IPS-15b (cell line): ENCODE results near the gene MDH1.
"Not testable (repeated sequence)": the region's sequence is repeated elsewhere in the genome, so short reads cannot be mapped to it uniquely, and the experiment has no call there.

Source experiments
- H3K27me3 ChIP-seq: one replicate; pipeline ENCODE4 v1.6.1; 2013; ENCODE audit warnings: low read length; ENCODE audit not compliant: control insufficient read depth, insufficient read depth
- H3K36me3 ChIP-seq: one replicate; pipeline ENCODE4 v1.6.1; 2013; ENCODE audit warnings: low read length; ENCODE audit not compliant: control insufficient read depth, insufficient read depth
- H3K4me1 ChIP-seq: one replicate; pipeline ENCODE4 v1.6.1; 2013; ENCODE audit warnings: mild to moderate bottlenecking, low read length; ENCODE audit not compliant: control insufficient read depth, insufficient read depth
- H3K4me3 ChIP-seq: one replicate; pipeline ENCODE4 v1.5.1; 2013; ENCODE audit warnings: low read depth, low read length
- H3K9ac ChIP-seq: one replicate; pipeline ENCODE4 v1.6.1; 2013; ENCODE audit warnings: low read depth, mild to moderate bottlenecking, low read length
- H3K9me3 ChIP-seq: one replicate; pipeline ENCODE4 v1.6.1; 2013; ENCODE audit warnings: mild to moderate bottlenecking, low read length; ENCODE audit not compliant: control insufficient read depth, insufficient read depth

MDH1 gene

GRCh38 chr2:63614983-63615945 lies 26.5 kb downstream of the MDH1 start:
- Histone ChIP-seq H3K4me1 (peaks cover 60% of the 10 kb centered on the region), H3K36me3 (no peaks in the 10 kb centered on the region), H3K27me3 (no peaks in the 10 kb centered on the region), H3K4me3 (peak overlapping the region; percentile 51), H3K9me3 (peaks cover 4% of the 10 kb centered on the region), H3K9ac (peak overlapping the region; percentile 61)

- Histone ChIP-seq H3K36me3 (no peaks in the 10 kb centered on the region), H3K27me3 (no peaks in the 10 kb centered on the region), H3K9ac (no peak overlapping the region), H3K9me3 (peaks cover under 1% of the 10 kb centered on the region), H3K4me3 (no peak overlapping the region), H3K4me1 (peaks cover 59% of the 10 kb centered on the region)
Measured at GRCh38 chr2:63617366-63617765, 28.6 kb downstream of the MDH1 start.

DNA sequence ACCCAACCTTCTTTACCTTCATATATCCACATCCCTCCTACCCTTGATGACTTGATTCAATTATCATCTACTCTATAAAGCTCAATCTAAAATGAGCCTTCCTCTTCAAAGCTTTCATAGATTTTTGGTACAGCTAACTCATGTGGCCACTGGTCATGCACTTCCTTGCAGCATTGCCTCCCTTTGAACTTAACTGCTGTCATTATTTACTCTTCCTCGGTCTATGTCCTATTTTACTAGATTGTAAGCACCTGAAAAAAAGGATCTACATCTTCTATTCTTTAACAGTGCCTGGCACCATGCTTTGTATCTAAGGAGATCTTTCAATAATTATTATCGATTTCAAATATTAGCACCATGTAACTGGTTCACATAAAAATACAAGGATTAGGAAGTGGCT lies 30.6 kb downstream of the MDH1 start:
- H3K9ac ChIP-seq: no peak overlapping the region
- H3K36me3 ChIP-seq: no peaks in the 10 kb centered on the region
- peaks cover 39% of the 10 kb centered on the region for H3K4me1 ChIP-seq
- H3K9me3 ChIP-seq: no peaks in the 10 kb centered on the region
- H3K4me3 ChIP-seq: no peak overlapping the region
- no peaks in the 10 kb centered on the region for H3K27me3 ChIP-seq

DNA sequence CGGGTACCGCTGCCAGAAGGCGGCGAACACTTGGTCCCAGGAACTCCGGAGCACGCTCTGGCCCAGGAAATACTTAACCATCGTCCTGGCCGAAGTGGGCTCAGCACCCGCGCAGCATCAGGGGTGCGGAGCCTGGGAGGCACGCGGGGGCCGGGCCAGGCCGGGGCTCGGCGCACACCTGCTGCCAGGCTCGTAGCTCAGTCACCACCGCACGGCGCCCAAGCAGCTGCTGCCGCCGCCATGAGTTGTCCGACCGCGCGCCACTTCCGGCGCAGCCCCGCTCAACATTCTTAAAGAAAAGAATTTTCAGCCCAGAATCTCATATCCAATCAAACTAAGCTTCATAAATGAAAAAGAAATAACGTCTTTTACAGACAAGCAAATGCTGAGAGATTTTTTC lies 34.0 kb downstream of the MDH1 start:
- H3K9me3 ChIP-seq: no peaks in the 10 kb centered on the region
- no peaks in the 10 kb centered on the region for H3K36me3 ChIP-seq
- peaks cover 7% of the 10 kb centered on the region for H3K4me1 ChIP-seq
- no peaks in the 10 kb centered on the region for H3K27me3 ChIP-seq
- no peak overlapping the region for H3K9ac ChIP-seq
- H3K4me3 ChIP-seq: no peak overlapping the region

- not testable (repeated sequence) for H3K9ac ChIP-seq, H3K4me3 ChIP-seq, H3K27me3 ChIP-seq, H3K9me3 ChIP-seq, H3K36me3 ChIP-seq, H3K4me1 ChIP-seq
Measured at GRCh38 chr2:63623763-63624162, 35.0 kb downstream of the MDH1 start.

- no peaks in the 10 kb centered on the region for H3K4me1 ChIP-seq
- no peaks in the 10 kb centered on the region for H3K27me3 ChIP-seq
- no peak overlapping the region for H3K9ac ChIP-seq
- no peaks in the 10 kb centered on the region for H3K9me3 ChIP-seq
- no peak overlapping the region for H3K4me3 ChIP-seq
- no peaks in the 10 kb centered on the region for H3K36me3 ChIP-seq
Measured at GRCh38 chr2:63627866-63628265, 39.1 kb downstream of the MDH1 start.

DNA sequence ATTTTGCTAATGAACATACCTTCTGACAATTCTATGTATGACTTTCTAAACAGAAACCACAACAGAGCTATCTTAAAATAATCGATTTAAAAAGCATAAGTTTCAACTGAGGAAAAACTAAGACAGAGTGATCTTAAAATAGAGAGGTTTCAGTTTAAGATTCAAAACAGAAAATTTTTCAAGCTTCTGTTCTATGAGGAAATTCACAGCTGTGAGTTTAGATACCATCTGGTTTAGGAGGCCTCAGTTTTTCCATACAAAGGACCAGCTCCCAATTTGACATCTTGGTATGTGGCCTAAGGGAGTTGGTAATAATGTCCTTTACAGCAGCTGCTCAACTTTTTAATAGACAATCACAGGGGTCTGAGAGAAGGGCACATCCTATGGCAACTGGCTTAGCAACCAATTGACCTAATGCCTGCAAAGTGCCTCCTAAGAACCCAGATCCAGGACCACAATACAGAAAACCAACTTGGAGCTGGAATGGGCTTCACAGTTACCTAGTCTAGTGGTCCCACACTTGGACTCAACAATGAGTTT lies 39.7 kb downstream of the MDH1 start:
- Histone ChIP-seq H3K9ac (no peak overlapping the region), H3K36me3 (no peaks in the 10 kb centered on the region), H3K27me3 (no peaks in the 10 kb centered on the region), H3K4me3 (no peak overlapping the region), H3K4me1 (no peaks in the 10 kb centered on the region), H3K9me3 (no peaks in the 10 kb centered on the region)

- Histone ChIP-seq H3K9me3 (no peaks in the 10 kb centered on the region), H3K4me3 (no peak overlapping the region)
Measured at GRCh38 chr2:63631501-63631900, 42.7 kb downstream of the MDH1 start.

GRCh38 chr2:63632382-63632781 lies 43.6 kb downstream of the MDH1 start:
- no peaks in the 10 kb centered on the region for H3K4me1 ChIP-seq
- no peak overlapping the region for H3K4me3 ChIP-seq
- H3K36me3 ChIP-seq: no peaks in the 10 kb centered on the region
- no peaks in the 10 kb centered on the region for H3K9me3 ChIP-seq
- H3K9ac ChIP-seq: no peak overlapping the region
- H3K27me3 ChIP-seq: no peaks in the 10 kb centered on the region

More at GRCh38 chr2:63631501-63631900, 42.7 kb downstream of the MDH1 start:
- H3K27me3 ChIP-seq: no peaks in the 10 kb centered on the region
- H3K4me1 ChIP-seq: no peaks in the 10 kb centered on the region
- no peaks in the 10 kb centered on the region for H3K36me3 ChIP-seq
- no peak overlapping the region for H3K9ac ChIP-seq

GRCh38 chr2:63639344-63639743 lies 50.6 kb downstream of the MDH1 start:
- no peak overlapping the region for H3K9ac ChIP-seq
- H3K27me3 ChIP-seq: no peaks in the 10 kb centered on the region

DNA sequence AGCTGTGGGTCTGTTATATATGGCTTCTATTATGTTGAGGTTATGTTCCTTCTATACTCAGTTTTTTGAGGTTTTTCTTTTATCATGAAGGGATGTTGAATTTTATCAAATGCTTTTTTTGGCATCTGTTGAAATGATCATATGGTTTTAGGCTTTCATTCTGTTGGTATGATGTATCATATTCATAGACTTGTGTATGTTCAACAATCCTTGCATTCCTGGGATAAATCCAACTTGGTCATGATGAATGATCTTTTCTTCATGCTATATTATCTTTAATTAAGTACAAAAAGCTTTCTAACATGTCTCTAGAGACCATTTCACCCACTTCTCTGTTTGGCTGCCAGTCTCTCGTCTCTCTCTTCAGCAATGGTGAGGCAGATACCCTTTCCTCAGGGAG lies 54.2 kb downstream of the MDH1 start:
- Histone ChIP-seq H3K4me1 (peaks cover 7% of the 10 kb centered on the region), H3K9ac (no peak overlapping the region), H3K36me3 (no peaks in the 10 kb centered on the region), H3K9me3 (no peaks in the 10 kb centered on the region), H3K4me3 (no peak overlapping the region), H3K27me3 (no peaks in the 10 kb centered on the region)

More at GRCh38 chr2:63639344-63639743, 50.6 kb downstream of the MDH1 start:
- Histone ChIP-seq H3K36me3 (no peaks in the 10 kb centered on the region), H3K9me3 (no peaks in the 10 kb centered on the region), H3K4me3 (no peak overlapping the region), H3K4me1 (peaks cover 7% of the 10 kb centered on the region)

DNA sequence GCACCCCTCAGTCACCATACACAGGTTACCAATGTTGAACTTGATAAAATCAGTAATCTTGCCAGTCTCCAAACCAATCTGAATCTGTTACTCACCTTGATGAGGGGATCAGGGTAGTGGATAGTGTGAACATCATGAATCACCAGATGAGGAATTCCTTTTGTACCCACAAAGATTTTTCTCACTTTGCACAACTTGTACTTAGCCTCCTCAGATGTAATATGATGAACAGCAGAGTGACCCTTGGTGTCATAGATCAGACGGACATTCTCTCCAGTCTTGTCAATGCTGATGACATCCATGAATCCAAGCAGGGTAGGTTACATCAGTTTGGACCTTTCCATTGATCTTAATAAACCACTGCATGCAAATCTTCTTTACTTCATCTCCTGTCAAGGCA lies 54.7 kb downstream of the MDH1 start:
- Histone ChIP-seq H3K9me3 (no peaks in the 10 kb centered on the region), H3K9ac (no peak overlapping the region), H3K4me3 (no peak overlapping the region), H3K27me3 (no peaks in the 10 kb centered on the region), H3K36me3 (no peaks in the 10 kb centered on the region), H3K4me1 (peaks cover 7% of the 10 kb centered on the region)
